Panc1 (cell line): ENCODE data around the gene MLPH. TPM values are rescaled to one million over a fixed set of nuclear protein-coding genes. Genes with fewer than 3 reads are reported as not detected.

Source experiments
- ATAC-seq: fragments of 200-7000 bp; cut with Tn5 transposase; 2 replicates; pipeline ENCODE4 v1.9.1; 2020; ENCODE audit warnings: mild to moderate bottlenecking, moderate library complexity
- BruUV-seq: library from RNA; stranded (reverse); fragments of 400-500 nt; replicated peaks from 2 replicates; lab custom pipeline; 2021; lab: Mats Ljungman, UMichigan
- CTCF ChIA-PET: fragments of 300-600 bp; sonication (Branson Sonifier 250); formaldehyde crosslinking; loops from one replicate; lab custom pipeline; 2022; ENCODE audit warnings: antibody characterized with exemption; lab: Charles Lee
- POLR2A ChIA-PET: fragments of 300-600 bp; sonication (Branson Sonifier 250); formaldehyde crosslinking; loops from one replicate; lab custom pipeline; 2022; ENCODE audit warnings: antibody characterized with exemption; lab: Charles Lee
- DNase-seq: peaks from one replicate; pipeline ENCODE4 v3.0.0-alpha.2; 2010; ENCODE audit warnings: low read depth, low spot score
- H3K27ac ChIP-seq: 2 replicates; pipeline ENCODE4 v1.5.1; 2011; ENCODE audit warnings: mild to moderate bottlenecking, low read length, inconsistent platforms
- H3K27me3 ChIP-seq: fragments of 200-500 bp; sonication (Bioruptor generic); 2 replicates; pipeline ENCODE4 v1.6.0; 2014; ENCODE audit warnings: low read length, inconsistent platforms; ENCODE audit not compliant: control insufficient read depth, insufficient read depth
- H3K36me3 ChIP-seq: fragments of 200-500 bp; sonication (Bioruptor generic); 2 replicates; pipeline ENCODE4 v1.5.1; 2014; ENCODE audit warnings: inconsistent platforms, mild to moderate bottlenecking, low read length, moderate library complexity; ENCODE audit not compliant: control insufficient read depth, insufficient read depth
- H3K4me1 ChIP-seq: 2 replicates; pipeline ENCODE4 v1.5.1; 2011; ENCODE audit warnings: inconsistent platforms, mild to moderate bottlenecking, low read length, moderate library complexity; ENCODE audit not compliant: control insufficient read depth, insufficient read depth
- H3K4me3 ChIP-seq, 2 experiments: 2 replicates each; pipeline ENCODE4 v1.5.1; 2011 to 2012; ENCODE audit warnings: low read depth in 2 of 2, low read length in 2 of 2, mild to moderate bottlenecking in 2 of 2, inconsistent platforms in 1 of 2, moderate library complexity in 1 of 2
- H3K9me3 ChIP-seq: fragments of 200-500 bp; sonication (Bioruptor generic); 2 replicates; pipeline ENCODE4 v1.5.1; 2014; ENCODE audit warnings: low read depth, mild to moderate bottlenecking, inconsistent platforms, low read length, moderate library complexity; ENCODE audit not compliant: control insufficient read depth, insufficient read depth
- POLR2AphosphoS5 ChIP-seq: IDR thresholded peaks from 2 replicates; pipeline ENCODE4 v1.6.1; 2012; ENCODE audit warnings: mild to moderate bottlenecking, low read depth, low read length, moderate library complexity
- REST ChIP-seq, 2 experiments: IDR thresholded peaks; 2 replicates each; pipeline ENCODE4 v1.6.1; 2011 to 2012; ENCODE audit warnings: low read depth in 2 of 2, control low read depth in 1 of 2, low read length in 1 of 2, mild to moderate bottlenecking in 1 of 2, moderate library complexity in 1 of 2; ENCODE audit not compliant: insufficient read depth in 1 of 2
- SIN3A ChIP-seq: IDR thresholded peaks from 2 replicates; pipeline ENCODE4 v1.6.1; 2012; ENCODE audit warnings: low read depth, mild to moderate bottlenecking, low read length, moderate library complexity, borderline replicate concordance; ENCODE audit not compliant: insufficient read depth
- TCF7L2 ChIP-seq: IDR thresholded peaks from 2 replicates; pipeline ENCODE4 v1.6.1; 2011; ENCODE audit warnings: mild to moderate bottlenecking, low read depth, low read length, inconsistent platforms
- in situ Hi-C: cut with HindIII; loops from 2 replicates; pipeline ENCODE4 v1.10.0; 2016; ENCODE audit warnings: low sequenced_read_pairs, low pct_unique_long_range_greater_than_20kb
- intact Hi-C: fragments of 100-400 bp; cut with micrococcal nuclease; formaldehyde crosslinking; loops from one replicate; pipeline ENCODE4 v1.10.0; 2022; ENCODE audit not compliant: unreplicated experiment
- total RNA-seq: library from RNA; stranded (reverse); gene quantifications from one replicate; pipeline ENCODE4 v1.2.1, GENCODE V29; 2021; ENCODE audit not compliant: unreplicated experiment
- TF ChIP-seq, protein P1 (sequence below): fragments of 450-650 bp; IDR thresholded peaks from 2 replicates; pipeline ENCODE4 v1.5.1; 2017; ENCODE audit warnings: mild to moderate bottlenecking

Gene MLPH
- total RNA-seq, 1 experiment from 2014 or later: 60.2 TPM

DNA sequence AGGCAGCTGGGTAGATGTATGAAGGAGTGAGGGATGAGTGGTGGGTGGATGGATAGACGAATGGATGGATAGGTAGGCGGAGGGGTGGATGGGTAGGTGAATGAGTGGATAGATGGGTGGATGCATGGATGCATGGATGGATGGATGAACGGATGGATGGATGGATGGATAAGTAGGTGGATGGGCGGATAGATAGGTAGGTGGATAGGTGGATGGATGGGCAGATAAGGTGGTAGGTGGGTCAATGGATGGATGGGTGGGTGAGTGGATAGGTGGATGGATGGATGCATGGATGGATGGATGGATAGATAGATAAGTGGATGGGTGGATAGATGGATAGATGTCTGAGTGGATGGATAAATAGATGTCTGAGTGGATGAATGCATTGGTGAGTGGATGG lies 30.1 kb downstream of the MLPH start:
- DNase-seq (no peak), ATAC-seq (no peak)
- BruUV-seq: no TSS peak
- CTCF ChIA-PET: no interaction called here
- H3K27me3 ChIP-seq: no peaks in the 10 kb centered on the region
- no peak overlapping the region for H3K4me3 ChIP-seq
- no peaks in the 10 kb centered on the region for H3K9me3 ChIP-seq
- no peak overlapping the region for H3K27ac ChIP-seq
- in situ Hi-C loops (no loop called here), intact Hi-C loops (no loop called here)
- TF ChIP-seq REST (IDR thresholded peaks at IDR 0.05; ENCODE audit: insufficient read depth in 1 of 2, low read depth in 2 of 2, low read length in 1 of 2): no peak
- TF ChIP-seq SIN3A: no peak
- TF ChIP-seq, protein P1, sequence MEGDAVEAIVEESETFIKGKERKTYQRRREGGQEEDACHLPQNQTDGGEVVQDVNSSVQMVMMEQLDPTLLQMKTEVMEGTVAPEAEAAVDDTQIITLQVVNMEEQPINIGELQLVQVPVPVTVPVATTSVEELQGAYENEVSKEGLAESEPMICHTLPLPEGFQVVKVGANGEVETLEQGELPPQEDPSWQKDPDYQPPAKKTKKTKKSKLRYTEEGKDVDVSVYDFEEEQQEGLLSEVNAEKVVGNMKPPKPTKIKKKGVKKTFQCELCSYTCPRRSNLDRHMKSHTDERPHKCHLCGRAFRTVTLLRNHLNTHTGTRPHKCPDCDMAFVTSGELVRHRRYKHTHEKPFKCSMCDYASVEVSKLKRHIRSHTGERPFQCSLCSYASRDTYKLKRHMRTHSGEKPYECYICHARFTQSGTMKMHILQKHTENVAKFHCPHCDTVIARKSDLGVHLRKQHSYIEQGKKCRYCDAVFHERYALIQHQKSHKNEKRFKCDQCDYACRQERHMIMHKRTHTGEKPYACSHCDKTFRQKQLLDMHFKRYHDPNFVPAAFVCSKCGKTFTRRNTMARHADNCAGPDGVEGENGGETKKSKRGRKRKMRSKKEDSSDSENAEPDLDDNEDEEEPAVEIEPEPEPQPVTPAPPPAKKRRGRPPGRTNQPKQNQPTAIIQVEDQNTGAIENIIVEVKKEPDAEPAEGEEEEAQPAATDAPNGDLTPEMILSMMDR: no peak
- TF ChIP-seq TCF7L2: no peak
- TF ChIP-seq POLR2AphosphoS5: no peak
- POLR2A ChIA-PET: no interaction called here
- peaks cover 7% of the 10 kb centered on the region for H3K4me1 ChIP-seq
- H3K36me3 ChIP-seq: no peaks in the 10 kb centered on the region

- POLR2A ChIA-PET: no interaction called here
- ATAC-seq (no peak), DNase-seq (no peak)
- Histone ChIP-seq H3K36me3 (no peaks in the 10 kb centered on the region), H3K27me3 (no peaks in the 10 kb centered on the region), H3K9me3 (no peaks in the 10 kb centered on the region), H3K27ac (no peak overlapping the region), H3K4me3 (no peak overlapping the region), H3K4me1 (peaks cover 4% of the 10 kb centered on the region)
- TF ChIP-seq, protein P1: no peak
- TF ChIP-seq TCF7L2 (no peak), REST (IDR thresholded peaks at IDR 0.05; ENCODE audit: insufficient read depth in 1 of 2, low read depth in 2 of 2, low read length in 1 of 2) (no peak), SIN3A (no peak), POLR2AphosphoS5 (no peak)
- BruUV-seq: no TSS peak
- CTCF ChIA-PET: no interaction called here
- in situ Hi-C loops (no loop called here), intact Hi-C loops (no loop called here)
Observed at GRCh38 chr2:237517990-237518389, 30.9 kb downstream of the MLPH start.
